ENCODE measurements around the gene MPI. TPM values are rescaled to one million over a fixed set of nuclear protein-coding genes. Genes with fewer than 3 reads are reported as not detected.

Gene MPI
- total and polyA plus RNA-seq, 4 donors, result 16.1 to 38.4 (median 31.9) TPM

DNA sequence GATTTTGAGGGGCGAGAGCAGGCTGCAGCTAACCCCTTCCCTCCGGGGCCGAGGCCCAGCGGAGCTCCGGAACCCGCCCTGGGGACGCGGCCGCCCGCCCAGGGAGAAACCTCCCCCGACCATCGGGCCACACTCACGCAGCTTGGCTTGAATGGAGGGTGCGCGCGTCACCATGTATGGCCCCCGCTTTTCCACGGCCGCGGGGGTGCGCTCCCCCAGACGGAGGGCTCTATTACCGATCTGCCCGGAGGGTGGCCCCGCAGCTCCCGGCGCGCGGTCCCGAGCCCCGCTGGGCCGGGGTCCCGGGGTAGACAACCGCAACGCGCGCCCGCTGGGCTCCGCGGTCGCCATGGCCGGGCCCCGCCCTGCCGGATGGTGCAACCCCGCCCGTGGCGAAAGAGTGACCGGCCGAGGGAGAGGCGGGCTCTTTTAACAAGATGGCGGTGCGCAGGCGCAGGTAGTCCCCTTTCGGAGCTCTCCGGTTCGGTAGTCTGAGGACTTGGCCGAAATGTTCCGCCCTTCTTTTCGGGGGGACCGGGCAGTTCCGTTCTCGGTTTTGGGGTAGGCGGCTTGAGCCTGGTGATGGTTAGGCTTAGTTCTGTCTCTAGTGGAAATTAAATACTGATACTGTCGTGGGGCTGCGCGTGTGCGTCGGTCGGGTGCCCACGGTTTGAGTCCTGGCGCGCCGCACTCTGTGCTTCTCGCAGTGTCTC, 16.8 kb downstream of the MPI start, which contains the start of gene FAM219B:
FAM219B (minus strand) TSS at position 402 of the 713 bp plus-strand sequence; CDS start at position 351, 51 bp downstream.
- H3K4me1 ChIP-seq (ENCODE audit: control insufficient read depth in 4 of 4, insufficient read depth in 4 of 4, low read length in 3 of 4), result peaks cover 3 to 19% (median 17%) of the 10 kb centered on the region in 4 donors
- under 1% methylated on average over 74 of the region's 74 CpGs for WGBS

GRCh38 chr15:74907163-74907870, 17.5 kb downstream of the MPI start:
- Histone ChIP-seq H3K27ac (ENCODE audit: low read depth in 1 of 2, low read length in 2 of 2) (peak overlapping the region; percentile 83 to 90), H3K27me3 (ENCODE audit: control insufficient read depth in 4 of 4, insufficient read depth in 4 of 4, low read length in 3 of 4) (no peaks in the 10 kb centered on the region), H3K36me3 (ENCODE audit: control insufficient read depth in 4 of 4, insufficient read depth in 3 of 4, low read depth in 1 of 4, low read length in 3 of 4) (peaks cover 0 to 14% (median 8%) of the 10 kb centered on the region in 4 donors), H3K9me3 (ENCODE audit: control insufficient read depth in 4 of 4, low read length in 3 of 4) (no peaks in the 10 kb centered on the region), H3K4me1 (ENCODE audit: control insufficient read depth in 4 of 4, insufficient read depth in 4 of 4, low read length in 3 of 4) (peaks cover 3 to 19% (median 17%) of the 10 kb centered on the region in 4 donors), H3K9ac (ENCODE audit: low read depth in 1 of 2, low read length in 2 of 2) (peak overlapping the region; percentile 46 to 79), H3K4me3 (ENCODE audit: low read depth in 1 of 3, low read length in 3 of 3) (peak overlapping the region; percentile 67 to 94 (median 80))
- TF ChIP-seq, protein P1, sequence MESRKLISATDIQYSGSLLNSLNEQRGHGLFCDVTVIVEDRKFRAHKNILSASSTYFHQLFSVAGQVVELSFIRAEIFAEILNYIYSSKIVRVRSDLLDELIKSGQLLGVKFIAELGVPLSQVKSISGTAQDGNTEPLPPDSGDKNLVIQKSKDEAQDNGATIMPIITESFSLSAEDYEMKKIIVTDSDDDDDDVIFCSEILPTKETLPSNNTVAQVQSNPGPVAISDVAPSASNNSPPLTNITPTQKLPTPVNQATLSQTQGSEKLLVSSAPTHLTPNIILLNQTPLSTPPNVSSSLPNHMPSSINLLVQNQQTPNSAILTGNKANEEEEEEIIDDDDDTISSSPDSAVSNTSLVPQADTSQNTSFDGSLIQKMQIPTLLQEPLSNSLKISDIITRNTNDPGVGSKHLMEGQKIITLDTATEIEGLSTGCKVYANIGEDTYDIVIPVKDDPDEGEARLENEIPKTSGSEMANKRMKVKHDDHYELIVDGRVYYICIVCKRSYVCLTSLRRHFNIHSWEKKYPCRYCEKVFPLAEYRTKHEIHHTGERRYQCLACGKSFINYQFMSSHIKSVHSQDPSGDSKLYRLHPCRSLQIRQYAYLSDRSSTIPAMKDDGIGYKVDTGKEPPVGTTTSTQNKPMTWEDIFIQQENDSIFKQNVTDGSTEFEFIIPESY (IDR thresholded peaks at IDR 0.05), result no peak
- TF ChIP-seq NR2F2 (IDR thresholded peaks at IDR 0.05) (no peak), RXRA (IDR thresholded peaks at IDR 0.05) (no peak), TAF1 (conservative IDR thresholded peaks at IDR 0.05) (no peak), HNF4G (IDR thresholded peaks at IDR 0.05) (no peak), EGR1 (IDR thresholded peaks at IDR 0.05; ENCODE audit: low read depth in 2 of 2) (no peak), SP1 (IDR thresholded peaks at IDR 0.05) (no peak), CTCF (IDR thresholded peaks at IDR 0.05; ENCODE audit: low read depth, low read length, missing input control) (no peak)
- TF ChIP-seq, protein P2, sequence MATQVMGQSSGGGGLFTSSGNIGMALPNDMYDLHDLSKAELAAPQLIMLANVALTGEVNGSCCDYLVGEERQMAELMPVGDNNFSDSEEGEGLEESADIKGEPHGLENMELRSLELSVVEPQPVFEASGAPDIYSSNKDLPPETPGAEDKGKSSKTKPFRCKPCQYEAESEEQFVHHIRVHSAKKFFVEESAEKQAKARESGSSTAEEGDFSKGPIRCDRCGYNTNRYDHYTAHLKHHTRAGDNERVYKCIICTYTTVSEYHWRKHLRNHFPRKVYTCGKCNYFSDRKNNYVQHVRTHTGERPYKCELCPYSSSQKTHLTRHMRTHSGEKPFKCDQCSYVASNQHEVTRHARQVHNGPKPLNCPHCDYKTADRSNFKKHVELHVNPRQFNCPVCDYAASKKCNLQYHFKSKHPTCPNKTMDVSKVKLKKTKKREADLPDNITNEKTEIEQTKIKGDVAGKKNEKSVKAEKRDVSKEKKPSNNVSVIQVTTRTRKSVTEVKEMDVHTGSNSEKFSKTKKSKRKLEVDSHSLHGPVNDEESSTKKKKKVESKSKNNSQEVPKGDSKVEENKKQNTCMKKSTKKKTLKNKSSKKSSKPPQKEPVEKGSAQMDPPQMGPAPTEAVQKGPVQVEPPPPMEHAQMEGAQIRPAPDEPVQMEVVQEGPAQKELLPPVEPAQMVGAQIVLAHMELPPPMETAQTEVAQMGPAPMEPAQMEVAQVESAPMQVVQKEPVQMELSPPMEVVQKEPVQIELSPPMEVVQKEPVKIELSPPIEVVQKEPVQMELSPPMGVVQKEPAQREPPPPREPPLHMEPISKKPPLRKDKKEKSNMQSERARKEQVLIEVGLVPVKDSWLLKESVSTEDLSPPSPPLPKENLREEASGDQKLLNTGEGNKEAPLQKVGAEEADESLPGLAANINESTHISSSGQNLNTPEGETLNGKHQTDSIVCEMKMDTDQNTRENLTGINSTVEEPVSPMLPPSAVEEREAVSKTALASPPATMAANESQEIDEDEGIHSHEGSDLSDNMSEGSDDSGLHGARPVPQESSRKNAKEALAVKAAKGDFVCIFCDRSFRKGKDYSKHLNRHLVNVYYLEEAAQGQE (IDR thresholded peaks at IDR 0.05), result no peak
- no peak for DNase-seq (ENCODE audit: low spot score)
- whole genome bisulfite sequencing, result 28% methylated on average over 8 of the region's 8 CpGs

More for the DNA sequence above, 16.8 kb downstream of the MPI start, which contains the start of gene FAM219B:
- H3K4me3 ChIP-seq (ENCODE audit: low read depth in 1 of 3, low read length in 3 of 3), result peak within 1 kb of the TSS; percentile 67 to 94 (median 80)
- H3K9ac ChIP-seq (ENCODE audit: low read depth in 1 of 2, low read length in 2 of 2), result peak within 1 kb of the TSS; percentile 54 to 79
- no peaks in the 10 kb centered on the region for H3K9me3 ChIP-seq (ENCODE audit: control insufficient read depth in 4 of 4, low read length in 3 of 4)
- peaks cover 0 to 16% (median 7%) of the 10 kb centered on the region in 4 donors for H3K36me3 ChIP-seq (ENCODE audit: control insufficient read depth in 4 of 4, insufficient read depth in 3 of 4, low read depth in 1 of 4, low read length in 3 of 4)
- no peak for TF ChIP-seq RAD21 (IDR thresholded peaks at IDR 0.05)
- peak; percentile 98 for TF ChIP-seq YY1 (IDR thresholded peaks at IDR 0.05)
- peak in 1 of 2 donors; percentile 7 for TF ChIP-seq RXRA (IDR thresholded peaks at IDR 0.05)
- TF ChIP-seq HNF4G (IDR thresholded peaks at IDR 0.05), result no peak
- H3K27me3 ChIP-seq (ENCODE audit: control insufficient read depth in 4 of 4, insufficient read depth in 4 of 4, low read length in 3 of 4), result no peaks in the 10 kb centered on the region
- DNase-seq (ENCODE audit: low spot score), result peak; percentile 89
- H3K27ac ChIP-seq (ENCODE audit: low read depth in 1 of 2, low read length in 2 of 2), result peak within 1 kb of the TSS; percentile 83 to 90

Measured in liver (tissue), 9 donors.